Right lobe of liver (tissue), 4 donors: ENCODE results near the gene METAP1D.

Experiments used
- POLR2A ChIP-seq: fragments of 450-650 bp; IDR thresholded peaks from one replicate; pipeline ENCODE4 v1.6.1; 2017; ENCODE audit warnings: antibody characterized with exemption, mild to moderate bottlenecking
- TF ChIP-seq, protein P1 (sequence below), 4 donors: fragments of 200-600 bp in 3 of 4; fragments of 450-650 bp in 1 of 4; IDR thresholded peaks; one replicate each; pipeline versions ENCODE4 v1.5.1 to v1.8.0; 2016 to 2022; ENCODE audit warnings: antibody characterized with exemption in 4 of 4, mild to moderate bottlenecking in 2 of 4
- donor health status: DM: no; HTN: no; CAD: no.
- donor health status: DM: no; HTN: no; CAD: no.
- donor health status: DM: no; HTN: yes; CAD: no.

DNA sequence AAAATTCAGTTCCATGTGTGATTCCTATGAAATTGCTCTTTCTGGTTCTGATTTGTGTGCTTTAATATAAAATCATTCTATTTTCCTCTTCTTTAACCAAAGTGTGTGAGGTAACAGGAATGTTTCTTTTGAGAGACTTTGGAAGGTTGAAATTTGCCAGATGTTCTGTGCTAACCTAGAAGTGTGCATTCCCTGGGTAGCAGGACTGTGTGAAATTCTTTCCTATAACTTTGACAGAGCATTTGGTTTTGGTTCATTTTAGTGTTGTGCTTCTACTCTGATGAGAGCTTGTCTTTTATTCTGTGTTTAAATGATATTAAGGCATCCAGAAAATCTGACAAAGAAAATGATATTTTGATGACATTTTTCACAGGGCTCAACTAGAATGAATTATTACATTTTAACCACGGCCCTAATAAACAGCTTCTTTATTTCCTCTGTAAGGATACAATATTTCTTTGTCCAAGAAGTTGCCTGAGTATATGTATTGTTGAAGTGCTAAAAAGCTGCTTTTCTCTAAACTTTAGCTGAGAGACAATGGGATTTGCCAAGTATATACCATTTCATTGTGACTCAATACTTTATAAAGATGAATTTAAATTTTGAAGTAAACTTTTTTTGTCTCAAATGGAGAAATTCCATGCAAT is 50.8 kb downstream of the METAP1D start:
- TF ChIP-seq, protein P1, sequence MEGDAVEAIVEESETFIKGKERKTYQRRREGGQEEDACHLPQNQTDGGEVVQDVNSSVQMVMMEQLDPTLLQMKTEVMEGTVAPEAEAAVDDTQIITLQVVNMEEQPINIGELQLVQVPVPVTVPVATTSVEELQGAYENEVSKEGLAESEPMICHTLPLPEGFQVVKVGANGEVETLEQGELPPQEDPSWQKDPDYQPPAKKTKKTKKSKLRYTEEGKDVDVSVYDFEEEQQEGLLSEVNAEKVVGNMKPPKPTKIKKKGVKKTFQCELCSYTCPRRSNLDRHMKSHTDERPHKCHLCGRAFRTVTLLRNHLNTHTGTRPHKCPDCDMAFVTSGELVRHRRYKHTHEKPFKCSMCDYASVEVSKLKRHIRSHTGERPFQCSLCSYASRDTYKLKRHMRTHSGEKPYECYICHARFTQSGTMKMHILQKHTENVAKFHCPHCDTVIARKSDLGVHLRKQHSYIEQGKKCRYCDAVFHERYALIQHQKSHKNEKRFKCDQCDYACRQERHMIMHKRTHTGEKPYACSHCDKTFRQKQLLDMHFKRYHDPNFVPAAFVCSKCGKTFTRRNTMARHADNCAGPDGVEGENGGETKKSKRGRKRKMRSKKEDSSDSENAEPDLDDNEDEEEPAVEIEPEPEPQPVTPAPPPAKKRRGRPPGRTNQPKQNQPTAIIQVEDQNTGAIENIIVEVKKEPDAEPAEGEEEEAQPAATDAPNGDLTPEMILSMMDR (IDR thresholded peaks at IDR 0.05), result no peak
- TF ChIP-seq POLR2A, result no peak
